Hematopoietic multipotent progenitor cell treated with erythropoietin and hydrocortisone succinate and interleukin-3 and kit ligand, for 15 days (in vitro differentiated cells): Measurements from ENCODE around the gene GORASP2.

Experiments
- DNase-seq: peaks from one replicate; pipeline ENCODE4 v3.0.0-alpha.2; 2015; ENCODE audit warnings: low spot score

Gene GORASP2

DNA sequence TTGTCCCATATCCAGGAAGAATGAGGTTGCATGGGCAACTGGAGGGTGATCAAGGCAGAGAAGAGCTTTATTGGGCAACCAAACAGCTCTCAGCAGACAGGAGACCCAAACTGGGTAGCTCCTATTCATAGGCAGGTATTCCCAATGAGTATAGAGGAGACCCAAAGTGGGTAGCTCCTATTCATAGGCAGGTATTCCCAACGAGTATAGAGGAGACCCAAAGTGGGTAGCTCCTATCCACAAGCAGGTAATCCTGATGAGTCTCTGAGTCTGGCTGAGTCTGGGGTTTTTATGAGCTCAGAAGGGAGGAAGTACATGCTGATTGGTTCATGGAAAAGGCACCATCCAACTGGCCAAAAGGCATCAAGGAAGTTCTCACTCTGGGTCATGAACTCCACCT, 5.3 kb upstream of the GORASP2 start:
- DNase-seq = no peak

DNA sequence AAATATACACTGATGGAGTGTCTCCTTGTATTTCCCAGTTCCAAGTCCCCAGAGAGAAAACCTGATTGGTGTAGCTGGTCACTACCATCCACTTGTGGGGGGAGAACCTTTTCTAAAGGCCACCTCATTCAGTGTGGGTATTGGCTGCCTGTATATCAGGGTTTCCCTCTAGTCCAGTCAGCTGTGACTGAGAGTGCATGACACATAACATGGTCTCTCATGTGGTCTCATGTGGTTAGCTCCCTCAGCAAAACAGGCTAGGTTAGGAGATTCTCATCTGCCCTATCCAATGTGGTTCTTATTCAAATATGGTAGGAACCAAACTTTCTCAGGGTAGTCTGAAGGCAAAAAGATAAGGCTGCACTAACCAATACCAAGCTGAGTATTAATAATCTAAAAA, 4.1 kb upstream of the GORASP2 start:
- no peak for DNase-seq

DNA sequence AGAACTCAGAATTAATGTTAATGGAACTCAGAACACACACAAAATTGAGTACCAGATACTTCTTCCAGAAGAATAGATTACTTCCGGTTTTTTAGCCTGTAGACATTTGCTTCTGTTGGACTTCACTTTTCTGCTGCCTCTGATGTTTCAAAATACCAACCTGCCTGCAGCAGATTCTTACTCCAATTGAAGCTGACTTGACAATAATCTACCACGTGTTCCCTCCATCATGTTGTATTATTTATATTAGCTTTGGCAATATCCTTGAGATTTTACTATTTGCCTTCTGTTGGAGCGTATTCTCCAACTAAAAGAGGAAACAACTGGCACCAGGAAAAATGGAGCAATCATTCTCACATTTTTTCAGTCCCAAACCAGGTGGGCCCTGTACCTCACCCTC, 3.1 kb upstream of the GORASP2 start:
- DNase-seq = no peak

DNA sequence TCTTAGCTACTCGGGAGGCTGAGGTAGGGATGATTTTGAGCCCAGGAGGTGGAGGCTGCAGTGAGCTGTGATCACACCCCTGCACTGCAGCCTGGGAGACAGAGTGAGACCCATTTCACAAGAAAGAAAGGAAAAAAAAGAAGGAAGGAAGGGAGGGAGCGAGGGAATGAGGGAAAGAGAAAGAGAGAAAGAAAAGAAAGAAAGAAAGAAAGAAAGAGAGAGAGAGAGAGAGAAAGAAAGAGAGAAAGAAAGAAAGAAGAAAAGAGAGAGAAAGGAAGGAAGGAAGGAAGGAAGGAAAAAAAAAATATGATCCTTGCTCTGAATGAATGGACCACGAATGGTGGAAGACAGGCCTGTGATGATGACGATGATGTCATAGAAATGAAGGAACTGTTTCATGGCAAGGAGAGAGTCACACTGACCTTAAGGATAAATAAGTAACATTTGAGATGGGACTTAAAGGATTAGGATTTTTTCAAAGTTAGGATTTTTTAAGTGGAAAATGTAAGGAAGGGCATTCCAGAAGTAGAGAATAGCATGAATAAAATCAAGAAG, 2.2 kb upstream of the GORASP2 start:
- DNase-seq = no peak

DNA sequence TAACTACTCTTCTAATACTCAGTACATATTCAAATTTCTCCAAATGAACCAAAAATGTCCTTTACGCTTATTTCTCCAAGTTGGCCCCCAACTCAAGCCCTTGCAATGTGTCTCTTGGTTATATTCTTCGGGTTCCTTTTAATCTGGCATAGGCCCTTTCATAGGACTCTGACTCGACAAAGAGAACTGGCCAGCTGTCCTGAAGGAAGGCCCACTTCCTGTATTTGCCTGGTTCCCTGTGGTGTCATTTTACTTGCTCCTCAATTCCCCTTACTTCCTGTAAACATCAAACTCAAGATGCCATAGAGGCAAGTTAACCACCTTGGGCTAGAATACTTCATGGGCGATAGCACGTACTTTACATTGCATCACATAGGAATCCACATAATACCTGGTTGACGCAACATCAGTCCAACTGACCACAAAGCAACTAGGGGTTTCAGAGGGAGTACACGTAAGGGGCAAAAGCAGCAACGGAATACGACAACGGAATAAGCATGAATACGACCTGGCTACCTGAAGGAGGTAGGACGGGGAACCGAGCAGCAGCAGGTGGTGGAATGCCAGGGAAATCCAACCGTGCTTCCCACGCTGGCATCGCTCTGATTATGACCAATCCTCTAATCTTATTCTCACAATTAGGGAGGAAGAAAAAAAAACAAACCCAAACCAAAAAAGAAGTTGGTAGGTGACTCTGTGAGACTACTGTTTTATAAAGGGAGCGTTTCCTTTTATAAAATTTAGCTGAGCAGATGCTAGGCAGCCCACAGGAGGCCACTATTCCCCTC, 823 bp upstream of the GORASP2 start:
- no peak for DNase-seq

DNA sequence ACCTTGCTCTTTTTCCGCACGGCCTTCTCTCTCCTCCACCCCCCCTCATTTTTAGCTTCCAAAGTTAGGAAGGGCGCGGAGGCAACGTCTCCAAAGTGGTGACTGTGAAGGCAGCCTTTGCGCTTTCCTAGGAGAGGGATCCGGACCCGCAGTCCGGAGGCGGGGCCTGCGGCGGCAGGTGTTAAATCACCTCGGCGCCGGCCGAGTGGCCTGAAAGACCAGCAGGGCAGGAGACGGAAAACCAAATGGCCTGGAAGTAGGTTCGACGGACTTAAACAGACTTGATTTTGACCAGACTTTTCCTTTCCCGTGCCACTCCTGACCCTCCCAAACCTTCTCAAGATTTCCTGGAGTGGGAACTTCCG, 615 bp downstream of the GORASP2 start:
- peak; percentile 32 for DNase-seq

DNA sequence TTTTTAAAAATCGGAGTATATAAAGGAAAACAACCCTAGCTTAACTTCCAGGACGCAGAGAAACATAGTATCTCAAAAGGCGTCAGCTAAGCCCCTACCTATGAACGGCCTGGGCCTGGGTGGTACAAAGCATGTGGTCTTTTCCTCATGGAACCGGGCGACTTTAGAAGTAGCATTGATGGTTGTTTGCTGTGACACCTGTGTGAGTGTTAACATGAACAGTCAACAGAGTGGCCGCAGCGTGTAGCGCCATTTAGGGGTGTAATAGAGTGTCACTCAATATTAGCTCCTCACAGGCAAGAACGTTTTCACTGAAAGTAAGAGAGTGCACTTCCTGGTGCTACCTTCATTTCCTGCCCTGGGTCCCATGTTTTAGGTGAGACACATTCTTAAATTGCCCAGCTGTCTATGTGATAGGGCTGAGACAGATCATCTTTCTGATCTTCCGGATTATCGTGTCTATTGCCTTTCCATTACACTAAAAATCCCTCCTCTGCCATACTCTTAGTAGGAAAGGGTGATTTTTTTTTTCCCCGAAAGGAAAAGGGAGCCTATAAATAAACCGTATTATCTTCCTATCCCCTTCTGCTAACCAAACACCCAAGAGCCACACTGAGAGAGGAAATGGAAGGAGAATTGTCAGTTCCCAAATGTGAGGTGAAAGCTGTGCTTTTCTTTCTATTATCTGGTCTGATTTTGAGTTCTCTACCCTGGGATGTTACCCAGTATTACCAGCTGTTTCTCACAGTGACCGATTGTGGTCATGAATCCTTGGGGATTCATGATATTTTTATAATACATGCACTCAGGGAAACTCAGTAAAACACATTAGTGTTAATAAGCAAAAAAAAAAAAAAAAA, 1.3 kb downstream of the GORASP2 start:
- peak; percentile 20 for DNase-seq

DNA sequence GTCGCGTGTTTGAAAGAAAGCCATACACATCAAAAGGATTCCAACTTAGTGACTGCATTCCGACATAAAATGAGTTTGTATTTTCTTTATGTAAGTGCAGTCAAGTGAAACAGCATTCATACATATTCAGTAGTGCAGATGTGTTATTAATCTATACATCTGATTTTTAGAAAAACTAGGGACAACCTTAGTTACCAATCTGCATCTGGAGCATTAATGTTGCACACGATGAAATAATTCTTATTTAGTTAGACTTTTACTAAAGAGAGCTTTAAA, 1.9 kb downstream of the GORASP2 start:
- no peak for DNase-seq

DNA sequence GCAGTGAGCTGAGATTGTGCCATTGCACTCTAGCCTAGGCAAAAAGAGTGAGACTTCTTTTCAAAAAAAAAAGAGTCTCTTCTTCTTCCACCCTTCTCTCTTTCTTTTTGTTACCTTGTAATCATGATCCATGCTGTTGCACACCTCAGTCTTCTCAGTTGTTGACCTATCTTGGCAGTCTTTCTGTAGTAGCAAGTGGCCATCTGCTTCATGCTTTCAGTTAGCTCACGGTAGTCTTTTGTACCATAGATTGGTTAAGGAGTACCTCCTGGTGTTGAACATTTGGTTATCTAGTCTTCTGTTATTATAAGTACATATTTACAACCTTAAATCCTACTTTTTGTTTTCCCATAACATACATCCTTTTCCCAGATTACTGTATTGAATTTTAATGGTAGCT, 3.1 kb downstream of the GORASP2 start:
- DNase-seq = no peak

DNA sequence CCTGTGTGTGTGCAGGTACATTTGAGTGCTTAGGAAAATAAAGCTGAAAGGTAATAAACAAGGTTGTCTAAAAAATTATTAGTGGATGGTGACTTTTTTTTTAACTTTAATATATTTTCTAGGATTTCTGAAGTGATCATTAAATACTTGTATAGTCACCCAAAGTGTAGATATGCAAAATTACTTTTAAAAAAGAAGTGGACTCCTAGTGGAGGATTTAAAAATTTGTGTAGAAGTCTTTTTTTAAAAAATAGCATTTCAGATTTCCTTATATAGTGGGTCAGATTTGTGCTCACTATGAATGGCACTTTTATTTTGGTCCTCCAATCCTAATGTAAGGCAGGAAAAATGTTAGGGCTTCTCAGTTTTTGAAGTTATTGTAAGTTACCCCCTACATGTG, 3.9 kb downstream of the GORASP2 start:
- DNase-seq = no peak

DNA sequence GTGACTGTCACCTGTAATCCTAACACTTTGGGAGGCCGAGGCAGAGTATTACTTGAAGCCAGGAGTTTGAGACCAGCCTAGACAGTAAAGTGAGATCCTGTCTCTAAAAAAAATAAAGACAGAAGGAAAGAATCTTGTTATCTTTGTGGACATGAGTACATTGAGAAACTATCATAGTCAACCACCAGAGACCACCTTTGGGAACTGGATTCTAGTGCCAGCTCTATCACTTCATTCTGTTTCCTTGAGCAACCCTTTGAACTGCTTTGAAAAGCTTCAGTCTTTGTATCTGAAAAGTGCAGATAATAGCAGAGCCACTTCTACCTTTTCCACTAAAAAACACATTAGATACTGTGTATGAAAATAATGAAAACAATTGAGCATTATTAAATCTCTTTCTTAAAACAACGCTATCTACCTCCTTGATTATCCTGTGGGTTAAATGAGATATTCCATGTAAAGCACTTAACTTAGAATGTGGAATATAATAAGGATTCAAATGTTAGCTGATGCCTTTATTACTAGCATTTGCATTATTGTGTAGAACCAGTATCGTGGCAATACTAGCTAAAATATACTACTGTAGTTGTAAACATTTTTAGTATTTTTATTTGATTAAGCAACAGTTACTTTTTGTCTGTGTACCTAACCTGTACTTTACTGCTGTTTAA, 8.8 kb downstream of the GORASP2 start:
- DNase-seq = no peak

DNA sequence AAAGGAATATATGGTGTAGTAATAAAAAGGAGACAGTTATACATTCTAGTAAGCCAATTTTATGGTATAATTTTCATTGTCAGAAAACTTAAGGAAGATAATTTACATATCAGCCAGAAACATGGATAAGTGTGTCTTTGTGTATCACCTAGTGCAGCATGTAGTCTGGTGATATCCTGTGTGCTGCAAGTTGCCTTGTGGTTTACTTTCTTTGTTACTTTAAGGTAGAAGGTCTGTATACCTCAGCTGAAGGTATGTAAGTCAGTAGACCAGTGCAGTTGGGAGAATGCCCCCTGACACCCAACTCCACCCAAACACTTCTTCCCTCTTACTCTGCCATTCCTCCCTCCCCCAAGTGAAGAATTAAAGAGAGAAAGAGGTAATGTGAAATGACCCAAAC, 11.0 kb downstream of the GORASP2 start:
- no peak for DNase-seq

DNA sequence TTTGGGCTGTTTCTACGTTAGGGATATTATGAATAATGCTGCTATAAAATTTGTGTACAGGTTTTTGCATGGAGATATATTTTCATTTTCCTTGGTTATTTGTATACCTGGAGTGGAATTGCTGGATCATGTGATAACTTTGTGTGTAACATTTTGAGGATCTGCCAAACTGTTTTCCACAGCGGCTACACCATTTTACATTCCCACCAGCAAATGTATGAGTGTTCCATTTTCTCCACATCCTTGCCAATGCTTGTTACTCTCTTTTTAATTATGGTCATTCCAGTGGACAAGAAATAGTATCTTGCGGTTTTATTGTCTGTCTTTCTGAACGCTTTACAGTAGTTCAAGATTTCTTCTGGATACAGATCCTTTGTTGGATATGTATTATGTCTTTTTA, 13.6 kb downstream of the GORASP2 start:
- no peak for DNase-seq

DNA sequence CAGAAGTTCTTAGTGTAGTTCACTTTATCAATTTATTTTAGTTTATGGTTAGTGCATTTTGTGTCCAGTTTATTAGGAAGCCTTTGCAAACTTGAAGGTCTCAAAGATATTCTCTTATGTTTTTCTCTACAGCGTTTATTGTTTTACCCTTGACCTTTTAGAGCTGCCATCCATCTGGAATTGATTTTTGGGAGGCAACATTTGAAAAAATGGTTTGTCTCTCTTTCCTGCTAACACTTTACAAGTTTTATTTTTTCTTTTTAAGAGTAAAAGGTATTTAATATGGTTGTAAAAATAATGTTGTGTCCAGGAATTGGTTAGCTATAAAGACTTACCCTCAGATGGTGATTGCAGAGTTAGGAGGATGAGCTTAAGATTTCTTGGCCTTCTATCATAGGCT, 14.0 kb downstream of the GORASP2 start:
- DNase-seq = no peak

DNA sequence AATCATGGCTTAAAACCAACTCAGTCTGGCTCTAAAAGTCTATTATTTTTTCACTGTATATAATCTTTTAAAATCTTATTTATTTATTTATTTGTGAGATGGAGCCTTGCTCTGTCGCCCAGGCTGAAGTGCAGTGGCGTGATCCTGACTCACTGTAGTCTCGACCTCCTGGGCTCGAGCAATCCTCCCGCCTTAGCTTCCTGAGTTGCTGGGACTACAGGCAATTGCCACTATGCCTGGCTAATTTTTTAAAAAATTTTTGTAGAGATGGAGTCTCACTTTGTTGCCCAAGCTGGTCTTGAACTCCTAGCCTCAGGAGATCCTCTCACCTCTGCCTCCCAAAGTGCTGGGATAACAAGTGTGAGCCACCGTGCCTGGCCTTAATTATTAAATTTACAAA, 14.5 kb downstream of the GORASP2 start:
- DNase-seq = no peak

DNA sequence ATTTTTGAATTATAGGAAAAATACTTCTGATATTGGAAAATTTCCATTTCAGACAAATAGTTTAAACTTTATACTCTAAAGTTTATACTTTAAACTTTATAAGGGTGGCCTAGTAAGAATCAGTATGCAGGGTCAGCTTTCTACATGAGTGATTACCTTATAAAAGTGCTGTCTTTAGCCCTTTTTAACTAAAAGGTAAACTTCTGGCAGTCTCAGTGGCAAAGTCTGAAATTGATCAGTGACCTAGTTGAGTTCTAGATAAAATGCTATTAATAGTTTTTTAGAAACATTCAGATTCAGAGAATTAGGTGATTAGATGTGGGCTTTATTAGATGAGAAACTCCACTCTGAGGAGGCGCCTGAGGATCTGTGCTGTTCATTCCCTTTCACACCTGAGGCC, 15.5 kb downstream of the GORASP2 start:
- DNase-seq = no peak

DNA sequence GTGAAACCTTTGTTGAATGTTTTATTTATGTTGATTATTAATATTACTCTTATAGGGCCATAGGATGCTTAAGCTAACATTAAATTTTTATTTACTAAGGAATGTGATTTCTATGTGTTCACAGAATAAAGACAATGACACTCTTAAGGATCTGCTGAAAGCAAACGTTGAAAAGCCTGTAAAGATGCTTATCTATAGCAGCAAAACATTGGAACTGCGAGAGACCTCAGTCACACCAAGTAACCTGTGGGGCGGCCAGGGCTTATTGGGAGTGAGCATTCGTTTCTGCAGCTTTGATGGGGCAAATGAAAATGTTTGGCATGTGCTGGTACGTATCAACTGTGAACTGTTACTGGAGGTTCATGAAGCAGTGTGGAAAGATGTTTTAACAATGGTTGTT, 20.4 kb downstream of the GORASP2 start:
- DNase-seq = no peak

DNA sequence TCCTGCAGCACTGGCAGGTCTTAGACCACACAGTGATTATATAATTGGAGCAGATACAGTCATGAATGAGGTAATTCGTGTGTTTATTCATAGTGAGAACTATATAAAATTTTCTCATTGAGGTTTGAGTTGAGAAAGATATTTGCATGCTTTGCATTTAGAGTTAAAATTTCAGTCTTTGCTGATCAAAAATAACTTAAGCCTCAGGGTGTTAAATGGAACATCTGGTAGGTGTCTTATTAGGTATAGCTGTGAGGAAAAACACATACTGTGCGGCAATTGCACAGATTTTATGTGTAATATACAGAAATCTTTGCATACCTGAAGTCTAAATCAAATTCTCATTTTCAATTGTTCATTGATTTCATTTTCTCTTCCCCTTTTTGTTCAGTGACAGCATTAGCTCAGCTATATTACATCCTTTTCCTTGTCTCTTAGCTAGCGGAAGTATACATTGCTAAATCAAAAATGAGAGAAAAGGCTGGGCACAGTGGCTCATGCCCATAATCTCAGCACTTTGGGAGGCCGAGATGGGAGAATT, 21.2 kb downstream of the GORASP2 start:
- no peak for DNase-seq

DNA sequence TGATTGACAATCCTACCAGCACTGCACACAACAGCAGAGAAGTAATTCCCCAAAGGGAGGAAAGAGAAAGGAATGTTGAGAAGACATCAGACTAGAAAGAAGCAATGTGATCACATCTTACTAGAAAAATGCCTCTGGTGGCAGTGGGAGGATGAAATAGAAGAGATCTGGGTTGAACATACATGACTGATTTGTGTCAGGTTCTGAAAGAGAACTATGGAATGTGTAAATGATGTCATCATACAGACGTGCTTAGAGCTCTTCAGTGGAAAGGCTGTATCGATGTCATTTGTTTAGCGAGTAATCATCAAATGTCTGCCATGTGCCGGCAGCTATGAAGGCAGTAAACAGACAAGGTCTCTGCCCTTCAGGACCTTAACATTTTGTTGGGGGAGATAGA, 24.9 kb downstream of the GORASP2 start:
- DNase-seq = no peak

DNA sequence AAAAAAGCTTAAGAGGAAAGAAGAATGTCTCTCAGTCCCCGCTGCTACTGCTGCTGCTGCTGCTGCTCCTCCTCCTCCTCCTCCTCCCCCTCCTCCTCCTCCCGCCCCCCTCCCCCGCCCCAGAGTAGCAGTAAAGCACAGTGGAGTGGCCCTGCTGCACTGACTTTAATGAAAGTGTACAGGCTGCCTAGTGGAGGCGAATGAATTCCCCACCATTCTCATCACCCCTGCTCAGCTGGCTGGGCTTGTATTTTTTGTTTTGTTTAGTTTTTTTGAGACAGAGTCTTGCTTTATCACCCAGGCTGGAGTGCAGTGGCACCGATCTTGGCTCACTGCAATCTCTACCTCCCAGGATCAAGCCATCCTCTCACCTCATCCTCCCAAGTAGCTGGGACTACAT, 34.3 kb downstream of the GORASP2 start:
- DNase-seq = no peak

DNA sequence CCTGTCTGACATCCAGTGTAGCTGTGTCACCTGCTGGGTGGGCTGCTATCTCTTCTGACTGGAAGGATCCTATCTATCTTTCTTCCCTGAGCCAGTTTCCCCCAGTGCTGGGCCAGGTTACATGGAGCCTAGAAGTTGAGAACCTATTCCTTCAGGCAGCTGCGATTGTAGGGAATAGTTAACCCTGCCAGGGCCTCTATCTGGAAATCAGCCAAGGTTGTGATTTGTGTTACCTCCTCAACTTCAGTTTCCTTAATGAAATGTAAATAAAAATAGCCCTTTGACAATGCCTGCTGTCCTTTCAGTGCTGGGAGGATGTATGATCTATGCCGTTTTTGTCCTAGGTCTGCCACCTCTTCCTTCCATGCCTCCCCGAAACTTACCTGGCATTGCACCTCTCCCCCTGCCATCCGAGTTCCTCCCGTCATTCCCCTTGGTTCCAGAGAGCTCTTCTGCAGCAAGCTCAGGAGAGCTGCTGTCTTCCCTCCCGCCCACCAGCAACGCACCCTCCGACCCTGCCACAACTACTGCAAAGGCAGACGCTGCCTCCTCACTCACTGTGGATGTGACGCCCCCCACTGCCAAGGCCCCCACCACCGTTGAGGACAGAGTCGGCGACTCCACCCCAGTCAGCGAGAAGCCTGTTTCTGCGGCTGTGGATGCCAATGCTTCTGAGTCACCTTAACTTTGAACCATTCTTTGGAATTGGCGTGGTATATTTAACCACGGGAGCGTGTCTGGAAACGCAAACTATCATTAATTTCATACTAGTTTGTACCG, 36.6 kb downstream of the GORASP2 start:
- no peak for DNase-seq
